Fibroblast of lung (primary cell): ENCODE measurements around the gene MRPL33. TPM values are rescaled to one million over a fixed set of nuclear protein-coding genes. Genes with fewer than 3 reads are reported as not detected.

Experiments used
- DNase-seq, 2 donors: peaks; one replicate each; pipeline versions ENCODE4 v3.0.0 to v3.0.0-alpha.2; 2010; ENCODE audit warnings: low read depth in 2 of 2
- H2AFZ ChIP-seq: 2 replicates; pipeline ENCODE4 v1.5.1; 2012; ENCODE audit warnings: low read length, control low read depth, inconsistent platforms
- H3K27ac ChIP-seq: 2 replicates; pipeline ENCODE4 v1.5.1; 2011; ENCODE audit warnings: low read length, control low read depth; ENCODE audit not compliant: insufficient read depth
- H3K27me3 ChIP-seq: 2 replicates; pipeline ENCODE4 v1.5.1; 2011; ENCODE audit warnings: mild to moderate bottlenecking, low read length; ENCODE audit not compliant: control insufficient read depth, insufficient read depth
- H3K36me3 ChIP-seq: 2 replicates; pipeline ENCODE4 v1.5.1; 2011; ENCODE audit warnings: low read length; ENCODE audit not compliant: control insufficient read depth, insufficient read depth
- H3K4me1 ChIP-seq: 2 replicates; pipeline ENCODE4 v1.5.1; 2011; ENCODE audit warnings: low read length; ENCODE audit not compliant: control insufficient read depth, insufficient read depth; ENCODE audit errors: extremely low read depth
- H3K4me2 ChIP-seq: 2 replicates; pipeline ENCODE4 v1.5.1; 2011; ENCODE audit warnings: low read length, control low read depth; ENCODE audit not compliant: insufficient read depth; ENCODE audit errors: extremely low read depth
- H3K4me3 ChIP-seq, 4 experiments: fragments of 200-600 bp in 1 of 4; sonication (generic) in 1 of 4; replicated peaks in 1 of 4; 2 replicates each; pipeline ENCODE4 v1.5.1; 2011 to 2016; ENCODE audit warnings: low read length in 4 of 4, low read depth in 3 of 4, mild to moderate bottlenecking in 3 of 4, control low read depth in 2 of 4, inconsistent platforms in 1 of 4, mixed read lengths in 1 of 4; ENCODE audit not compliant: insufficient read depth in 1 of 4; ENCODE audit errors: control extremely low read depth in 1 of 4
- H3K79me2 ChIP-seq: 2 replicates; pipeline ENCODE4 v1.5.1; 2012; ENCODE audit warnings: mild to moderate bottlenecking, low read length, inconsistent platforms; ENCODE audit not compliant: control insufficient read depth, insufficient read depth
- H3K9ac ChIP-seq: 2 replicates; pipeline ENCODE4 v1.5.1; 2011; ENCODE audit warnings: mild to moderate bottlenecking, low read length, control low read depth; ENCODE audit not compliant: insufficient read depth
- H3K9me3 ChIP-seq: 2 replicates; pipeline ENCODE4 v1.5.1; 2012; ENCODE audit warnings: low read depth, low read length; ENCODE audit not compliant: control insufficient read depth, insufficient read depth
- H4K20me1 ChIP-seq: 2 replicates; pipeline ENCODE4 v1.5.1; 2011; ENCODE audit warnings: low read length; ENCODE audit not compliant: control insufficient read depth, insufficient read depth; ENCODE audit errors: extremely low read depth
- EZH2 ChIP-seq: IDR thresholded peaks from 2 replicates; pipeline ENCODE4 v1.5.1; 2012; ENCODE audit warnings: low read length, control low read depth, mild to moderate bottlenecking; ENCODE audit errors: missing control alignments
- polyA plus RNA-seq, 2 donors: library from polyadenylated mRNA; depleted of rRNA in 1 of 2; stranded (reverse) in 1 of 2; unstranded in 1 of 2; fragments of >200 nt; gene quantifications; 2 replicates each; pipeline ENCODE4 v1.2.1, GENCODE V29; 2011 to 2012; ENCODE audit warnings: missing spikeins in 1 of 2
- total RNA-seq: library from RNA; depleted of rRNA; stranded (reverse); fragments of >200 nt; gene quantifications from 2 replicates; pipeline ENCODE4 v1.2.1, GENCODE V29; 2014
- TF ChIP-seq, protein P1 (sequence below), 2 donors: IDR thresholded peaks in 1 of 2; conservative IDR thresholded peaks in 1 of 2; 1 replicate in 1 of 2; 2 replicates in 1 of 2; pipeline ENCODE4 v1.5.1; 2011 to 2012; ENCODE audit warnings: low read length in 2 of 2, control low read depth in 1 of 2, inconsistent platforms in 1 of 2, low read depth in 1 of 2, mild to moderate bottlenecking in 1 of 2

MRPL33 gene
- total and polyA plus RNA-seq, 2 donors (not counting 1 experiment from before 2014, with no cell fraction given), result 85.9 to 178 TPM

DNA sequence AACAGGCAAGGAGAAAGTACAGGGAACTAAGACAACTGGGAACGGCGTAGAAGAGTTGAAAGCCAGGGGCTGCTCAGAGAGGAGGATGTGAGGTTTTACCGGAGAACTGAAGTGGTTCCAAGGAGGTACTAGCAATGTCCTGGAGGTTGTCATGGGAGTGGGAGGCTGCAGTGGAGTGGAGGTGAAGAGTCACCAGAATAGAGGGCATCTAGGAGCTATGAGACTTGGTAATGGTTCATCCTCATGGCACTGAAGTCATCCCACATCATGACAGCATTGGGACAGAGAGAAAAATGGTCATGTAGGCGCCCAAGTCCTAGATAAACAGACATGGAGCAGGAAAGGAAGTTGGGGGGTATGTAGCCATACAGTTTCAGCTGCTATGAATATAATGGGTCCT, 26.3 kb downstream of the MRPL33 start:
- Histone ChIP-seq H3K9ac (no peak overlapping the region), H3K79me2 (no peaks in the 10 kb centered on the region), H2AFZ (no peak overlapping the region), H3K4me3 (no peak overlapping the region), H3K9me3 (no peaks in the 10 kb centered on the region), H3K27ac (peak overlapping the region; percentile 98), H3K4me1 (peaks cover 42% of the 10 kb centered on the region), H3K36me3 (no peaks in the 10 kb centered on the region), H3K4me2 (no peak overlapping the region), H4K20me1 (no peaks in the 10 kb centered on the region), H3K27me3 (no peaks in the 10 kb centered on the region)
- TF ChIP-seq, protein P1, sequence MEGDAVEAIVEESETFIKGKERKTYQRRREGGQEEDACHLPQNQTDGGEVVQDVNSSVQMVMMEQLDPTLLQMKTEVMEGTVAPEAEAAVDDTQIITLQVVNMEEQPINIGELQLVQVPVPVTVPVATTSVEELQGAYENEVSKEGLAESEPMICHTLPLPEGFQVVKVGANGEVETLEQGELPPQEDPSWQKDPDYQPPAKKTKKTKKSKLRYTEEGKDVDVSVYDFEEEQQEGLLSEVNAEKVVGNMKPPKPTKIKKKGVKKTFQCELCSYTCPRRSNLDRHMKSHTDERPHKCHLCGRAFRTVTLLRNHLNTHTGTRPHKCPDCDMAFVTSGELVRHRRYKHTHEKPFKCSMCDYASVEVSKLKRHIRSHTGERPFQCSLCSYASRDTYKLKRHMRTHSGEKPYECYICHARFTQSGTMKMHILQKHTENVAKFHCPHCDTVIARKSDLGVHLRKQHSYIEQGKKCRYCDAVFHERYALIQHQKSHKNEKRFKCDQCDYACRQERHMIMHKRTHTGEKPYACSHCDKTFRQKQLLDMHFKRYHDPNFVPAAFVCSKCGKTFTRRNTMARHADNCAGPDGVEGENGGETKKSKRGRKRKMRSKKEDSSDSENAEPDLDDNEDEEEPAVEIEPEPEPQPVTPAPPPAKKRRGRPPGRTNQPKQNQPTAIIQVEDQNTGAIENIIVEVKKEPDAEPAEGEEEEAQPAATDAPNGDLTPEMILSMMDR (conservative IDR thresholded peaks at IDR 0.05 in 1 of 2, IDR thresholded peaks at IDR 0.05 in 1 of 2; ENCODE audit: low read depth in 1 of 2, low read length in 2 of 2), result no peak
- no peak for DNase-seq

DNA sequence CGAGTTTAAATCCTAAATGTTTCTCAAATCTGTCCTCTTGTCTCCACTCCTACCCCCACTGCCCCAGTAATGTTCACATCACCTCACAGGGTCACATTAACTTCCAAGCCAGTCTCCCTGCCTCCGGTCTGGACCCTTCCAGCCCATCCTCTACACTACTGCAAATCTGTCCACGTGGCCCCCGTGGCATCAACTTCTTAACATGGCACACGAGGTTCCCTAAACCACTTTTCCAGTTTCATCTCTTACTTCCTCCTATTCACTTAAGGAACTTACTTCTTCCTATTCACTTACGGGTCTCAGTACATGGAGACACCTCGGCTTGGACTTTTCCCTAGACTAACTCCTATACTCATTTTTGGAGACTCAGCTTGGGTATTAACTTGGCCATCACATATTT, 27.0 kb downstream of the MRPL33 start:
- Histone ChIP-seq H3K4me1 (peaks cover 39% of the 10 kb centered on the region), H3K27me3 (no peaks in the 10 kb centered on the region), H4K20me1 (no peaks in the 10 kb centered on the region), H3K27ac (peak overlapping the region; percentile 98), H3K9me3 (no peaks in the 10 kb centered on the region), H3K4me2 (no peak overlapping the region), H3K4me3 (no peak overlapping the region), H2AFZ (no peak overlapping the region), H3K36me3 (no peaks in the 10 kb centered on the region), H3K9ac (peak overlapping the region; percentile 63), H3K79me2 (no peaks in the 10 kb centered on the region)
- DNase-seq, result no peak
- TF ChIP-seq EZH2, result no peak
- TF ChIP-seq, protein P1 (conservative IDR thresholded peaks at IDR 0.05 in 1 of 2, IDR thresholded peaks at IDR 0.05 in 1 of 2; ENCODE audit: low read depth in 1 of 2, low read length in 2 of 2), result no peak

DNA sequence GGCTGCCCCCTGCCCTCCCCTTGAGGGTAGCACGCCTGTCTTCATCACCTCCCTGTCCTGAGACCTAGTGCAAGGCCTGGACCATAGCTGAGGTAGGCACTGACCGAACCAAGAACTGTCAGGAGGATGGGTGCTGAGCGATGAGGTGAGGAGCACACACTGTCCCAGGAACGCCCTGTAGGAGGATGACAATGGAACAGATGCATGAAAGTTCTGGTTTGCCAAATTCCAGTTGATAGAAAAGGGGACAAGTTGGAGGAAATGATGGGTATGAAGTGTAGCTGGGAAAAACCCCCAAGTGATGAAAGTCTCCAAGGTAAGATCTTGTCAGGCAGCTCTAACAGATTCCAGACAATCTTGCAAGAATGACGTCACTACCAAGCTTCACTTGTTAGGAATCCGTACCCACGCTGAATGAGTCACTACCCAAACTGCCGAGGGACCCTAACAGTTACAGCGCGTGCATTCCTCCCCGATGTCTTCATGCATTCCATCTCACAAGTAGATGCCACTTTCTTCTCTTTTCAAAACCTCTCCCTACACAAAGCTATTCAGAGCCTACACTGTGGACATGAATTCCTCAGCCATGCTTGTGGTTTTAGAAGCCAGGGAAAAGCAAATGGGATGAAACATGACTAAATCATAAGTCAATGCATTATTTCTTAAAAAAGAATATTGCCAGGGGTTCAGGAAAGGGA, 27.6 kb downstream of the MRPL33 start:
- H3K27ac ChIP-seq, result peak overlapping the region; percentile 98
- H3K4me1 ChIP-seq, result peaks cover 39% of the 10 kb centered on the region
- no peaks in the 10 kb centered on the region for H3K36me3 ChIP-seq
- no peaks in the 10 kb centered on the region for H3K9me3 ChIP-seq
- peak overlapping the region; percentile 63 for H3K9ac ChIP-seq
- H3K27me3 ChIP-seq, result no peaks in the 10 kb centered on the region
- no peak overlapping the region for H2AFZ ChIP-seq
- H4K20me1 ChIP-seq, result no peaks in the 10 kb centered on the region
- TF ChIP-seq EZH2, result no peak
- TF ChIP-seq, protein P1 (conservative IDR thresholded peaks at IDR 0.05 in 1 of 2, IDR thresholded peaks at IDR 0.05 in 1 of 2; ENCODE audit: low read depth in 1 of 2, low read length in 2 of 2), result no peak
- H3K79me2 ChIP-seq, result no peaks in the 10 kb centered on the region
- peak; percentile 99 to 100 for DNase-seq
- peak overlapping the region; percentile 61 for H3K4me2 ChIP-seq
- peak overlapping the region in 2 of 4 experiments; percentile 3 to 9 for H3K4me3 ChIP-seq
